Measurements from ENCODE around the gene FAM53B.

GRCh38 chr10:124655191-124656112 lies 88.7 kb downstream of the FAM53B start:
- TF ChIP-seq, protein P1, sequence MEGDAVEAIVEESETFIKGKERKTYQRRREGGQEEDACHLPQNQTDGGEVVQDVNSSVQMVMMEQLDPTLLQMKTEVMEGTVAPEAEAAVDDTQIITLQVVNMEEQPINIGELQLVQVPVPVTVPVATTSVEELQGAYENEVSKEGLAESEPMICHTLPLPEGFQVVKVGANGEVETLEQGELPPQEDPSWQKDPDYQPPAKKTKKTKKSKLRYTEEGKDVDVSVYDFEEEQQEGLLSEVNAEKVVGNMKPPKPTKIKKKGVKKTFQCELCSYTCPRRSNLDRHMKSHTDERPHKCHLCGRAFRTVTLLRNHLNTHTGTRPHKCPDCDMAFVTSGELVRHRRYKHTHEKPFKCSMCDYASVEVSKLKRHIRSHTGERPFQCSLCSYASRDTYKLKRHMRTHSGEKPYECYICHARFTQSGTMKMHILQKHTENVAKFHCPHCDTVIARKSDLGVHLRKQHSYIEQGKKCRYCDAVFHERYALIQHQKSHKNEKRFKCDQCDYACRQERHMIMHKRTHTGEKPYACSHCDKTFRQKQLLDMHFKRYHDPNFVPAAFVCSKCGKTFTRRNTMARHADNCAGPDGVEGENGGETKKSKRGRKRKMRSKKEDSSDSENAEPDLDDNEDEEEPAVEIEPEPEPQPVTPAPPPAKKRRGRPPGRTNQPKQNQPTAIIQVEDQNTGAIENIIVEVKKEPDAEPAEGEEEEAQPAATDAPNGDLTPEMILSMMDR (IDR thresholded peaks at IDR 0.05) = no peak
- no peak for TF ChIP-seq EP300 (IDR thresholded peaks at IDR 0.05)

Measured in tibial nerve (tissue), 4 donors.